Epithelial cell of alveolus of lung (primary cell): Measurements from ENCODE around the gene MRNIP. TPM values are rescaled to one million over a fixed set of nuclear protein-coding genes. Genes with fewer than 3 reads are reported as not detected.

Experiments used
- total RNA-seq: library from RNA; depleted of rRNA; stranded (reverse); fragments of >200 nt; gene quantifications from 2 replicates; pipeline ENCODE4 v1.2.1, GENCODE V29; 2015

Gene MRNIP
- 4.5 and 22.0 TPM in 2 replicates for total RNA-seq

GRCh38 chr5:179858586-179859427 lies at the start of gene MRNIP:
Gene MRNIP, minus strand, starts transcription at chr5:179858817. Its CDS starts 21 bp downstream, at chr5:179858796.

GRCh38 chr5:179907556-179908324 lies 49.1 kb upstream of the MRNIP start, which contains the start of gene TBC1D9B:
Gene TBC1D9B, minus strand, starts transcription at chr5:179907897. Its CDS starts 76 bp downstream, at chr5:179907821.

GRCh38 chr5:179820483-179821297 lies 37.9 kb downstream of the MRNIP start, which contains the start of gene SQSTM1:
Gene SQSTM1, plus strand, starts transcription at chr5:179820905. Its CDS starts 32 bp downstream, at chr5:179820937.

GRCh38 chr5:179806250-179807048 lies 52.2 kb downstream of the MRNIP start, which contains the start of gene MGAT4B:
Gene MGAT4B, minus strand, starts transcription at chr5:179806866. Its CDS starts 283 bp downstream, at chr5:179806583.

GRCh38 chr5:179793468-179794139 lies 65.0 kb downstream of the MRNIP start, which contains the start of gene LTC4S:
Gene LTC4S, plus strand, starts transcription at chr5:179793986. Its CDS starts 95 bp downstream, at chr5:179794081.

Other genes with a start within 250 kb of the MRNIP start
- 202 and 251 TPM in 2 replicates for gene HNRNPH1, start 235.1 kb downstream of the MRNIP start, total RNA-seq
- gene CBY3, start 177.8 kb downstream of the MRNIP start, total RNA-seq: not detected in 2 replicates
- gene CANX, start 159.8 kb downstream of the MRNIP start, total RNA-seq: 313 and 435 TPM in 2 replicates
- 11.6 and 38.7 TPM in 2 replicates for gene MAML1, start 126.0 kb downstream of the MRNIP start, total RNA-seq
- gene LTC4S, start 64.8 kb downstream of the MRNIP start, total RNA-seq: 1.6 and 7.0 TPM in 2 replicates
- gene MGAT4B, start 52.0 kb downstream of the MRNIP start, total RNA-seq: 119 and 215 TPM in 2 replicates
- gene SQSTM1, start 37.9 kb downstream of the MRNIP start, total RNA-seq: 355 and 486 TPM in 2 replicates
- 51.5 and 65.4 TPM in 2 replicates for gene TBC1D9B, start 49.1 kb upstream of the MRNIP start, total RNA-seq
- 25.3 and 56.7 TPM in 2 replicates for gene RNF130, start 212.9 kb upstream of the MRNIP start, total RNA-seq